Adrenal gland (tissue), 12 donors: ENCODE results near the gene MEIKIN. TPM values are rescaled to one million over a fixed set of nuclear protein-coding genes. Genes with fewer than 3 reads are reported as not detected.
A peak's percentile ranks its signal among the peaks of the same experiment; 100 is the strongest.

ENCODE experiments used
- DNase-seq, 7 donors: peaks; one replicate each; pipeline ENCODE4 v3.0.0-alpha.2; 2019 to 2020
- H3K27ac ChIP-seq, 5 donors: fragments of 200-600 bp; sonication (generic) in 4 of 5; 1 replicate in 3 of 5; 2 replicates in 2 of 5; pipeline versions ENCODE4 v1.5.1 to v1.8.0; 2016 to 2020; ENCODE audit warnings: mild to moderate bottlenecking in 1 of 5
- H3K27me3 ChIP-seq: fragments of 200-600 bp; 2 replicates; pipeline ENCODE4 v1.8.0; 2021
- H3K36me3 ChIP-seq, 2 donors: fragments of 200-600 bp; replicated peaks in 1 of 2; 1 replicate in 1 of 2; 2 replicates in 1 of 2; pipeline versions ENCODE4 v1.5.1 to v1.8.0; 2018 to 2022
- H3K4me1 ChIP-seq, 2 donors: fragments of 200-600 bp; replicated peaks in 1 of 2; 1 replicate in 1 of 2; 2 replicates in 1 of 2; pipeline versions ENCODE4 v1.5.1 to v1.8.0; 2018 to 2021
- H3K4me3 ChIP-seq, 4 donors: fragments of 200-600 bp; sonication (generic) in 3 of 4; one replicate each; pipeline ENCODE4 v1.5.1; 2016 to 2018
- H3K9me3 ChIP-seq, 3 donors: fragments of 200-600 bp; sonication (generic) in 1 of 3; replicated peaks in 1 of 3; 1 replicate in 2 of 3; 2 replicates in 1 of 3; pipeline versions ENCODE4 v1.5.1 to v1.8.0; 2016 to 2021
- CTCF ChIP-seq, 6 experiments: fragments of 450-650 bp in 4 of 6; fragments of 200-600 bp in 2 of 6; sonication (generic) in 1 of 6; IDR thresholded peaks; 1 replicate in 5 of 6; 2 replicates in 1 of 6; pipeline versions ENCODE4 v1.5.1 to v1.8.0; 2016 to 2021; ENCODE audit warnings: antibody characterized with exemption in 6 of 6, mild to moderate bottlenecking in 2 of 6, moderate library complexity in 1 of 6
- POLR2A ChIP-seq, 2 donors: fragments of 450-650 bp; IDR thresholded peaks; one replicate each; pipeline ENCODE4 v1.6.1; 2017; ENCODE audit warnings: antibody characterized with exemption in 2 of 2, mild to moderate bottlenecking in 2 of 2, moderate library complexity in 1 of 2
- WGBS, 4 donors: extraction: QIAGEN DNeasy Blood & Tissue Kit in 2 of 4; methylation state at CpG; one replicate each; pipeline versions ENCODE4 v1.1.5 to v1.1.7; 2013 to 2017; 5-methylcytosine and 5-hydroxymethylcytosine counted together
- intact Hi-C, 2 donors: fragments of 100-400 bp; cut with DNase I; formaldehyde crosslinking; loops; one replicate each; pipeline versions ENCODE4 v1.14.1 to v1.15.0; 2022 to 2023
- polyA plus RNA-seq, 3 donors: library from polyadenylated mRNA; stranded (reverse); fragments of 200-250 nt in 2 of 3; fragments of 350-450 nt in 1 of 3; fragmentation: Illumina TruSeq in 1 of 3; extraction: RNeasy Lipid Tissue Mini Kit (QIAGEN cat#74804) in 1 of 3; gene quantifications; one replicate each; pipeline ENCODE4 v1.2.3, GENCODE V29; 2013 to 2014
- total RNA-seq, 9 donors: library from RNA; depleted of rRNA in 4 of 9; stranded (reverse); fragments of >200 nt in 4 of 9; fragments of 120-200 nt in 1 of 9; fragmentation: NEBNext Ultra II Directional in 1 of 9; extraction: Animal tissue kit (Norgen Biotek cat#: 25700) in 1 of 9; gene quantifications; one replicate each; pipeline versions ENCODE4 v1.1.0 to v1.2.4, GENCODE V29; 2013 to 2023
- donor health status: healthy with polysubstance abuse.
- donor health status: Bipolar disorder and iron deficiency.
- donor health status: DM: yes; HTN: yes; CAD: no.
- donor health status: DM: no; HTN: no; CAD: no.
- donor health status: DM: no; HTN: no; CAD: no.
- donor health status: DM: yes; HTN: yes; CAD: no.

MEIKIN gene
- total and polyA plus RNA-seq, 12 donors: 0.11 TPM; not detected in 11

- Histone ChIP-seq H3K27me3 (no peaks in the 10 kb centered on the region), H3K27ac (no peak overlapping the region), H3K36me3 (no peaks in the 10 kb centered on the region), H3K4me3 (no peak overlapping the region), H3K9me3 (no peaks in the 10 kb centered on the region), H3K4me1 (peaks cover 0 to 8% of the 10 kb centered on the region in 2 donors)
- DNase-seq: peak in 2 of 7 donors; percentile 15 to 38
- TF ChIP-seq CTCF (IDR thresholded peaks at IDR 0.05): peak; percentile 7 to 59 (median 37)
- TF ChIP-seq POLR2A (IDR thresholded peaks at IDR 0.05): no peak
- intact Hi-C loops: loop anchor here (5.0 kb wide), 1 partner anchor 197 kb away; no protein-coding TSS in a partner anchor
- WGBS, 4 donors: 2 to 14% (median 9%) methylated on average over 3 of the region's 3 CpGs
Observed at GRCh38 chr5:131810510-131811249, 134.8 kb downstream of the MEIKIN start.

- 0 to 1% (median 0%) methylated on average over 4 to 79 of the region's 79 CpGs for WGBS, 4 donors
- Histone ChIP-seq H3K4me1 (peaks cover 0 to 36% of the 10 kb centered on the region in 2 donors), H3K4me3 (peak within 1 kb of the TSS; percentile 60 to 99 (median 84)), H3K27ac (peak within 1 kb of the TSS; percentile 73 to 100 (median 98)), H3K9me3 (no peaks in the 10 kb centered on the region), H3K27me3 (no peaks in the 10 kb centered on the region), H3K36me3 (no peaks in the 10 kb centered on the region)
- TF ChIP-seq CTCF (IDR thresholded peaks at IDR 0.05) (peak in 1 of 6 experiments; percentile 4), POLR2A (IDR thresholded peaks at IDR 0.05) (peak; percentile 67 to 95)
- intact Hi-C loops: no loop called here
- peak; percentile 99 to 100 (median 100) for DNase-seq
Observed at GRCh38 chr5:131796793-131797693, 148.4 kb downstream of the MEIKIN start, which contains the start of gene FNIP1. Gene FNIP1, minus strand, starts transcription at chr5:131797017. Its CDS starts 96 bp downstream, at chr5:131796921.

GRCh38 chr5:131795879-131796792, 149.3 kb downstream of the MEIKIN start:
- peak; percentile 73 to 87 (median 84) for DNase-seq
- Histone ChIP-seq H3K4me3 (peak overlapping the region; percentile 12 to 99 (median 84)), H3K27ac (peak overlapping the region; percentile 73 to 100 (median 98)), H3K9me3 (no peaks in the 10 kb centered on the region), H3K27me3 (no peaks in the 10 kb centered on the region), H3K4me1 (peaks cover 4 to 44% of the 10 kb centered on the region in 2 donors), H3K36me3 (no peaks in the 10 kb centered on the region)
- intact Hi-C loops: no loop called here
- no peak for TF ChIP-seq POLR2A (IDR thresholded peaks at IDR 0.05)
- no peak for TF ChIP-seq CTCF (IDR thresholded peaks at IDR 0.05)
- WGBS, 4 donors: 1 to 2% (median 1%) methylated on average over 13 to 56 of the region's 56 CpGs
